Coronary artery (tissue), 2 donors: ENCODE results near the gene NARF.
"Not testable (repeated sequence)": the region's sequence is repeated elsewhere in the genome, so short reads cannot be mapped to it uniquely, and the experiment has no call there.

ENCODE experiments used
- DNase-seq: peaks from one replicate; pipeline ENCODE4 v3.0.0-alpha.2; 2017; ENCODE audit warnings: low spot score
- H3K27ac ChIP-seq, 2 donors: fragments of 200-600 bp; sonication (generic); one replicate each; pipeline ENCODE4 v1.5.1; 2016 to 2019
- H3K4me3 ChIP-seq: fragments of 200-600 bp; sonication (generic); 2 replicates; pipeline ENCODE4 v1.5.1; 2016; ENCODE audit warnings: mild to moderate bottlenecking, moderate library complexity
- TF ChIP-seq, protein P1 (sequence below): fragments of 200-600 bp; sonication (generic); IDR thresholded peaks from one replicate; pipeline ENCODE4 v1.5.1; 2019; ENCODE audit warnings: antibody characterized with exemption

NARF gene

DNA sequence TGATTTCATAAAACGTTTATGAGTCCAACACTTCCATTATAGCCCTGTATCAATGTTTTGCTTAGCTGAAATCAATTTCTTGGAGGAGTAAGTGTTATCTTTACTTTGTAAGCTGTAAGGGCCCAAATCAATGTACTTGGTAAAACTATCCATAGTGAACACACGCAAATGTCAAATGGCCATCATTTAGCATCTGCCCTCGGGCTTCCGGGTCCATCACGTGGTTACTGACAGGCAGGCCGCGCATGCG is 687 bp upstream of the NARF start:
- no peak for DNase-seq
- TF ChIP-seq, protein P1, sequence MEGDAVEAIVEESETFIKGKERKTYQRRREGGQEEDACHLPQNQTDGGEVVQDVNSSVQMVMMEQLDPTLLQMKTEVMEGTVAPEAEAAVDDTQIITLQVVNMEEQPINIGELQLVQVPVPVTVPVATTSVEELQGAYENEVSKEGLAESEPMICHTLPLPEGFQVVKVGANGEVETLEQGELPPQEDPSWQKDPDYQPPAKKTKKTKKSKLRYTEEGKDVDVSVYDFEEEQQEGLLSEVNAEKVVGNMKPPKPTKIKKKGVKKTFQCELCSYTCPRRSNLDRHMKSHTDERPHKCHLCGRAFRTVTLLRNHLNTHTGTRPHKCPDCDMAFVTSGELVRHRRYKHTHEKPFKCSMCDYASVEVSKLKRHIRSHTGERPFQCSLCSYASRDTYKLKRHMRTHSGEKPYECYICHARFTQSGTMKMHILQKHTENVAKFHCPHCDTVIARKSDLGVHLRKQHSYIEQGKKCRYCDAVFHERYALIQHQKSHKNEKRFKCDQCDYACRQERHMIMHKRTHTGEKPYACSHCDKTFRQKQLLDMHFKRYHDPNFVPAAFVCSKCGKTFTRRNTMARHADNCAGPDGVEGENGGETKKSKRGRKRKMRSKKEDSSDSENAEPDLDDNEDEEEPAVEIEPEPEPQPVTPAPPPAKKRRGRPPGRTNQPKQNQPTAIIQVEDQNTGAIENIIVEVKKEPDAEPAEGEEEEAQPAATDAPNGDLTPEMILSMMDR, result no peak
- H3K4me3 ChIP-seq, result peak overlapping the region; percentile 94
- peak overlapping the region; percentile 99 to 100 for H3K27ac ChIP-seq

DNA sequence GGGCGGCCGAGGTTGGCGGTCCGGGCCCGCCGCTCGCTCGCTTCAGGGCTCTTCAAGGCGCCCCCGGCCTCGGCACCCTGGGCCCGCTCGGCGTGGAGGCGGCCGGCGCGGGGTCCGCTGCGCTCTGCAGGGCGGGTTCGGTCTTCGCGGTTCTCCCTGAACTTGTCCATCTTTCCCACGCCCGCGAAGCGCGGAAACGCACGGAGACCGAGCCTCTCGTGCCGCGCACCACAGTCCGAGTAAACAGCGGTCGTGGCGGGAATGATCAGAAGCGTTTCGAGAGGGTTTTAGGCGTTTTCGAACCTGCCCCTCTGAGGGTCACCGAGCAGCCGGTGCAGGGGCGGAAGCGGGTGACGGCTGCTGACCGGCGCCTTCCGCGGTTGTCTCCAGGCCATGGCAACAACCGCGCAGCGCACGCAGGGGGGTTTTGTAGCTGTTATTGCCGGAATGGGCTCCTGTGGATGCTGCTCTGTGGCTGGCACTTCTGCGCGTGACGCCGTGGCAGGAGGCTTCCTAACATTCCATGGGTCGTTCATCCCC is 414 bp downstream of the NARF start:
- TF ChIP-seq, protein P1, result no peak
- Histone ChIP-seq H3K27ac (peak overlapping the region; percentile 99 to 100), H3K4me3 (peak overlapping the region; percentile 94)
- DNase-seq, result no peak

DNA sequence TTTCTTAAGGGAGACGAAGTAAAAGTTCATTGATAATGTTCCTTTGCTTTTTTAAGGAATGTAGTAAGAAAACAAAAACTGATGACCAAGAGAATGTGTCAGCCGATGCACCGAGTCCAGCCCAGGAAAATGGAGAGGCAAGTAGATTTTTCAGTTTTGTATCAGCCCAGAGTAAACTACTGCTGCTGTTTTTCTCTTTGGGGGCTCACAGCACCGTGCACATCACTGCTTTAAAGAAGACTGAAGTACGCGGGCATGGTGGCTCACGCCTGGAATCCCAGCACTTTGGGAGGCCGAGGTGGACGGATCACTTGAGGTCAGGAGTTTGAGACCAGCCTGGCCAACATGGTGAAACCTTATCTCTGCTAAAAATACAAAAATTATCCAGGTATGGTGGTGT is 1.4 kb downstream of the NARF start:
- DNase-seq, H3K27ac ChIP-seq, H3K4me3 ChIP-seq: not testable (repeated sequence)

DNA sequence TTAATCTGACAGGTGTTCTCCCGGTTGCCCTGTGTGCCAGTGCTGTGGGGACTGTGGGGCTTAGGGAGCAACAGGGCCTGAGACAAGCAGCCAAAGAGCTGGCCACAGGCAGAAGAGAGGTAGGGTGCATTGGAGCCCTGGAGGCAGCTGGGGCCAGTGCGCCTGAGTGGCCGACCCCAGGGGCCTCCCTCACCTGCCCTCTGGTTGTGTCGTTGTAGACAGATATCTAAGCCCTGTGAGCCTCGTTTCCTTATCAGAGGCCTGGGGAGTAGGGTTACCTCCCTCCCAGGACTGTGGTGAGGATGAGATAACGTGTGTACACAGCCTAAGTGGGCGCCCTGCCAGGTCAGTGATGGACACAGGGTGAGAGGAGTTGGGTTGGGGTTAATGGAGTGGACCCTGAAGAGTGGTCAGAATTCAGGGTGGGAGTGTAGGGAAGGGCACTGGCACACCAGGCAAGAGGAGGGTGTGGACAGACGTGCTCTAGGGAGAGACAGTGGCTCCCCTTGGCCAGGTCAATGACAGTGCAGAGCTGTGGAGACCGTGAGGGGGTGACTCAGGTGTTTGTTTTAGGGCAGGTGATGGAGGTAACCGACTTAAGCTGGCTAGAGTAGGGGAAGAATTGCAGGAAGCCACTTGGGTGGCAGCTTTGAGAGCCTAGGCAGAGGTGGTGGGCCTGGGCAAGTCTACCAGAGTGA is 3.4 kb downstream of the NARF start:
- no peak for DNase-seq
- Histone ChIP-seq H3K27ac (no peak overlapping the region), H3K4me3 (no peak overlapping the region)

DNA sequence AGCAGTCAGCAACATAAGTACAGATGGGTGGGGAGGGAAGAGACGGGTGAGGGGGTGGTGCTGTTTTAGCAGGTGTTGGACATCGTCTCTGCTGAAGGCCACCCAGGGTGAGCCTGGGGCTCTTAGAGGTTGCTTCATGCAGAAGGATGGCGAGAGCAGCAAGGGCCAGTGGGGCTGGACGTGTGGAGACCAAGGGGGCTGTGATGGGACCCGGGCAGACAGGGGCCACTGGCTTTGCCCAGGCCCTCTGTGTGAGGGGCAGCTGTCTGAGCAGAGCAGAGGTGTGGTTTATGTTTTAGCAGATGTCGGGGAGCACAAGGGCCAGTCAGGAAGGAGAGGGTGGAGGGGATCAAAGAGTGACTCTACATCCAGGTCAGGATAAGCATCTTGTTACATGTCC is 4.8 kb downstream of the NARF start:
- TF ChIP-seq, protein P1, result no peak
- Histone ChIP-seq H3K4me3 (no peak overlapping the region), H3K27ac (peak overlapping the region; percentile 13 to 78)
- no peak for DNase-seq

More for the DNA sequence above, 3.4 kb downstream of the NARF start:
- TF ChIP-seq, protein P1, result no peak

DNA sequence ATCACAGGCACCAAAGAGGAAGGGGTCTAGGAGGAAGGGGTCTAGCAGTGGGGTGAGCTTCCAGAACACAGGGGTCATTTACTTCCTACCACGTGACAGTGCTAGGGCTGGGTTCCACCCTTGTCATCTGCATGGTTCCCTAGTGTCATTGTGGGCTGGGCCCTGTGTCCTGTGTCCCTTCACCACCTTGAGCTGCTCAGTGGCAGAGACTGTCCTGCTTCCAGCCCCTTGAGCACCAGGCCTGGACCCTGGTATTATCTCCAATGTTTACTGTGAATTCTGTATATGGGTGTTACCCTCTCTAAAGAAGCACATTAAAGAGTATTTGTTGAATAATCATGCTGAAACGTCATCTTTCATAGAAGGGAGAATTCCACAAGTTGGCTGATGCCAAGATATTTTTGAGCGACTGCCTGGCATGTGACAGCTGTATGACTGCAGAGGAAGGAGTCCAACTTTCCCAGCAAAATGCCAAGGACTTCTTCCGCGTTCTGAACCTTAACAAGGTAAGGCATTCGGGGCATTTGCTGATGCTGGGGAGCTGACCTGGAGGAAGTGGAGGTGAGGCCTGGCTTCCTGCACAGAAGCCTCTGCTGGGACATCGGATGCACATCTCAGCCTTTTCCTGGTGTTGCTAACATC is 5.5 kb downstream of the NARF start:
- Histone ChIP-seq H3K4me3 (no peak overlapping the region), H3K27ac (peak overlapping the region; percentile 13 to 78)
- DNase-seq, result no peak
- TF ChIP-seq, protein P1, result no peak

DNA sequence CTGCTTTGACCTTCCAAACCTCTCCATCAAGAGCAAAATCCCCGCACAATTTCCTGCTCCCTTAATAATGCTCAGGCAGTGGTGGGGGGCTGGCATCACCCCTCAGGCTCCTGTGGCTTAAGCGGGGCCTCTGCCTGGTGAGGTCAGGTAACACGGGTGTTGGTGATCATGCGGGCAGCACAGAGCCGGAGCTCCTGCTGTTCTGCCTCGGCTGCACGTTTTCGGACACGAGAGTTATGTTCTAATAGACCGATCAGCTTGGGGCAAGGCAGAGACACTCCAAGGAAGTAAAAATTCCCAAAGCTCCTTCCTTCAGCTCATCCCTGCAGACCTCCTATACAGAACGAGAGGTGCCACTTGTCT is 6.0 kb downstream of the NARF start:
- DNase-seq, result no peak
- Histone ChIP-seq H3K4me3 (no peak overlapping the region), H3K27ac (peak overlapping the region in 1 of 2 donors; percentile 78)
- TF ChIP-seq, protein P1, result no peak
